Stimulated activated CD8-positive, alpha-beta memory T cell treated with anti-CD3 and anti-CD28 coated beads, Interleukin-2, amount 100 ng/mL, for 1 hour (primary cell): ENCODE results near the gene SALL2.
"Not testable (repeated sequence)": the region's sequence is repeated elsewhere in the genome, so short reads cannot be mapped to it uniquely, and the experiment has no call there.

ENCODE experiments used
- DNase-seq, 2 donors: peaks; one replicate each; pipeline ENCODE4 v3.0.0-alpha.2; 2020; ENCODE audit warnings: low read depth in 2 of 2

SALL2 gene

DNA sequence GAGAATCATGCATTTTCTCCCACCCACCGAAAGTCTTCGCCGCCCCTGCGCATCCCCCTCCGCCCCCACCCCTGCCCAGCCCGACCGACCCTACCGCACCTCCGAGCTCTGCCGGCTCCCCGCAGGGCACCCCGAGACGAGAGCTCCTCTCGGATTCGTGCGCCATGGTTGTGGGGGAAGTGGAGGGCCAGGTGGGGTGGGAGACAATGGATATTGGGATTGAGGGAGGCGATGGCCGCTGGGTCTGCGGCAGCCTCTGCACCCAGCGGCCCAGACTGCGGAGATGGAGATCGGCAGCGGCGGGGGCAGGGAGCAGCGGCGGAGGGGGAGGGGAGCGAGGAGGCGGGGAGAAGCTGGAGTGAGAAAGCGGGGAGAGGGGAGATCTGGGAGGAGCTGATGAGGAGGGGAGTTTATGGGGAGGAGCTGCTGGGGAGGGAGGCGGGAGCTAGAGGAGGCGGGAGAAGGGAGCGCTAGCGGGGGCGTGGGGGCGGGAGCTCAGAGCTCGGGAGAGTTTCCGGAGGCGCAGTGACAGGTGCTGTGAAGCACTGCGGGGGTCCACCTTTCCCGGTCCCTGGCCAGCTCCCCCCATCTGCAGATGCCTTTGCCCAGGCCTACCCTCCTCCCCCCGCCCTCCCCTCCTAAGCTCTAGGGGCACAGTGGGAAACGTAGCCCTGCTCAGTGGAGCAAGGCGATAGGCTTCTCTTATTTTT is at the start of gene SALL2:
SALL2 (minus strand) TSS at position 385 of the 710 bp plus-strand sequence; CDS start at position 166, 219 bp downstream.
- peak; percentile 20 to 47 for DNase-seq

DNA sequence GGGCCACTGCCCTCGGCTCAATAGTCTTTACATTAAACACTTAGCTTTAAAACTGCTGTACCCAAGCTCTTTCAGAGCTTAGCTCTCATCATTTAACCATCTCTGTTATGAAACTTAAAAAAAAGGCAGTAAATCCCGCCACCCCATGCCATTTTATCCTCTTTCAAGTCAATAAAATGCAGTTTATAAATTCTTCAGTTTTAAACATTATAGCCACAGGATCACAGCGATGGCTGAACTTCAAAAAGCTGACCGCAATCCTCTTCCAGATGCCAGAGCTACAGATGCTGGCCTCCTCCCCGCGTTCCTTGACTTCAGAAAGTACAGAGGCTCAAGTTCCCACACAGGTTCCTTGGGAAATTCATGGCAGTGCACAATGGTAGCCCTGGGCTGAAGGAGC is 49.5 kb upstream of the SALL2 start:
- DNase-seq, result no peak

DNA sequence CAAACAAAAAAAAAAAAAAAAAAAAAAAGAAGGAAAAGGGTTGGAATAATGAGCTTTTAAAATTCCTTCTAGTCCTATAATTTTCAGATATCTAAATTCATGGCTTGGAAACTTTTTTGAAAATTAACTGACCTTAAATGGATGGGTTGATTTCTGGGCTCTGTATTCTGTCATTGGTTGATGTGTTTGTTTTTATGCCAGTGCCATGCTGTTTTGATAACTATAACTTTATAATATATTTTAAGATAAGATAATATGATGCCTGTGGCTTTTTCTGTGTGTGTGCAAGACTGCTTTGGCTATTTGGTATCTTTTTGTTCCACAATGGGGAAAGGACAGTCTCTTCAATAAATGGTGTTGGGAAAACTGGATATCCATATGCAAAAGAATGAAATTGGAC is 46.5 kb upstream of the SALL2 start:
- DNase-seq, result no peak

DNA sequence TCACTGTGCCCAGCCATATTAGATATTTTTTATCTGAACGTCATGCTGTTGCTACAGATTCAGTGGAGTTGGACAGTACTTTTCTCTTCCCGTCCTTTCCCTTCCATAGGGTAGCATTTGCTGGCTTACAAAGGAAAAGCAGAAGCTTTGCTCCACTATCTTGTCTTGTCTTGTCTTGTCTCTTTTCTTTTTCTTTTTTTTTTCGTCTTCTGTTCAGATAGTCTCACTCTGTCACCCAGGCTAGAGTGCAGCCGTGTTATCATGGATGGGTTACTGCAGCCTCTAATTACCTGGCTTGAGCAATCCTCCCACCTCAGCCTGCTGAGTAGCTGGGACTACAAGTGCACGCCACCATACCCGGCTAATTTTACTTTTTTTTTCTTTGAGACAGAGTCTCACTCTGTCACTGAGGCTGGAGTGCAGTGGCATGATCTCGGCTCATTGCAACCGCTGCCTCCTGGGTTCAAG is 32.6 kb upstream of the SALL2 start:
- DNase-seq, result no peak

DNA sequence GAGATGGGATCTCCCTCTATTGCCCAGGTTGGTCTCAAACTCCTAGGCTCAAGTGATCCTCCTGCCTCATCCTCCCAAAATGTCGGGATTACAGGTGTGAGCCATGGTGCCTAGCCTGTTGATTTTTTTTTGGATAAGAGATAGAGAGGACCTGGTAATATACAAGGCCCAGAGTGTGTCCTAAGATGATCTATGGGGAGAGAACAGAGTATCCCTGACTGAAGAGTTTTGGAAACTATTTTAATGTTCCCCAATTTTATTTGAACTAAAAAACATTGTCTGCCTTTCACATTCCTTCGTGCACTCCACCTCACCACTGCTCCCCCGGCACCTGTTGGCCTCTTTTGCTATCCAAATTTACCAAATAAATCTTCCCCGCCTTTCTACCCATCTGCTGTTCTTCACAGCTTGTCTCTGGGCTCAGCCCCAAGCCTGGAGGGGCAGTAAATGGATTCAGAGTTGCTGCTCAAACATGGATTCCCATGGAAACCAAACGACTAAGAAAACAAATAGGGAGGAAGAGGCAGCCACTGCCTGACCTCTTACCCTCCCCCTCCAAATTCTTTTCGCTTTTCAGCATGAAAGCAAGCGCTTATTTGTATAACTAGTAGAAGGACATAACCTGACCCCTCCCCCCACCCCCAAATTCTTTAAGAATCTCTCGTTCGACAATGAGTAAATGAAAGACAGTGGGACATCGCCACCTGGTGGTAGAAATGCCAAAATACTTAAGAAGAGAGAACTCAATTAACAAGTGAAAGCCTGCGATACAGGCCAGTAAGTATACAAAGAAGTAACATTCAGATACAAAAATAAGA is 31.1 kb upstream of the SALL2 start:
- DNase-seq, result peak; percentile 49 to 55

DNA sequence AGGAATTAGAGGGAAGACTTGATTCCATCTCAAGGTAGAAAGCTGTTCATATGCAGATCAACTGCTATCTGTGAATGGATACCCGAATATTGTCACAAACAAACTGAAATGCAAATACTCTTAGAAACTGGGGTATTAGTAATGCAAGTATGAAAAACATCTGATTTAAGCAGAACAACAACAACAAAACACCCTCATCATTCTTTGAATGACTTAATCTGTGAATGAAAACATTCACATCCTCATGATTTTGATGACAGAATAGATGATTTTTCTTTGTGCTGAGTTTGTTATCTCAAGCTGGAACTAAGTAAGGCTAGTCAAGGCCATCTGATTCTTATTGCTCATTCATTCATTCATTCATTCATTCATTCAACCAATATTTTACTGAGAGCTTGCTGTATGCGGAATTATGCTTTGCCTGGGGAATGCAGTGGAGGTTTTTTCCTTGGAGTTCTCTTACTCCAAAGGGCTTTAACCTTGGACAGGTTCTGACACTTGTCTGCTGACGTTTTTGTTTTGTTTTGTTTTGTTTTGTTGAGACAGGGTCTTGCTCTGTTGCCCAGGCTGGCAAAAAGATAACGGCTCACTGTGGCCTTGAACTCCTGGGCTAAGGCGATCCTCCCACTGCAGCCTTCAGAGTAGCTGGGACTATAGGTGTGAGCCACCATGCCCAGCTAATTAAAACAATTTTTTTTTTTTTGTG is 30.4 kb upstream of the SALL2 start:
- DNase-seq, result no peak

DNA sequence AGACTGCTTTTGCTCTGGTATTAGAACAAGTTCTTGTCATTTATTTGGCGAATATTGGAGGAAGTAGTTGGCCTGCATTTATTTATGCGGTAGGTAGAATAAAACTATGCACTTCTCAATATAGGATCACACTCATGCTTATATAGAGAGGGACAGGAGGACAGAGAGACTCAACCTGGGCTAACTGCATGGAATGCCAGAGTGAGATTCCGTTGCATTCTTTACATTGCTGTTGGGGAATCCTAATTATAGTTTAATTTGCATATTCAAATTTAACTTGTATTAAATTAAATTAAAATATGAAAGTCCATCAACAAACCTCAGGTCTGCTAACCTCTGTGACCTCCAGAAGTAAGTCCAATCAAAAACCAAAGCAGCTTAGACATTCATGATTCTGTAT is 27.1 kb upstream of the SALL2 start:
- no peak for DNase-seq

DNA sequence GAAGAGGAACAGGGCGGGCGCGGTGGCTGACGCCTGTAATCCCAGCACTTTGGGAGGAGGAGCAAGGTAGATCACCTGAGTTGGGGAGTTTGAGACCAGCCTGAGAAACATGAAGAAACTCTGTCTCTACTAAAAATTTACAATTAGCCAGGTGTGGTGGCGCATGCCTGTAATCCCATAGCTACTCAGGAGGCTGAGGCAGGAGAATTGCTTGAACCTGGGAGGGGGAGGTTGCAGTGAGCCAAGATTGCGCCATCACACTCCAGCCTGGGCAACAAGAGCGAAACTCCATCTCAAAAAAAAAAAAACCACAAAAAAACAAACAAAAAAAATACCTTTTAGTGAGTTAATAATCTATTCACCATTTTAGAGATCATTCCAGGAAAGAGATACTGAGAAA is 18.4 kb upstream of the SALL2 start:
- not testable (repeated sequence) for DNase-seq

DNA sequence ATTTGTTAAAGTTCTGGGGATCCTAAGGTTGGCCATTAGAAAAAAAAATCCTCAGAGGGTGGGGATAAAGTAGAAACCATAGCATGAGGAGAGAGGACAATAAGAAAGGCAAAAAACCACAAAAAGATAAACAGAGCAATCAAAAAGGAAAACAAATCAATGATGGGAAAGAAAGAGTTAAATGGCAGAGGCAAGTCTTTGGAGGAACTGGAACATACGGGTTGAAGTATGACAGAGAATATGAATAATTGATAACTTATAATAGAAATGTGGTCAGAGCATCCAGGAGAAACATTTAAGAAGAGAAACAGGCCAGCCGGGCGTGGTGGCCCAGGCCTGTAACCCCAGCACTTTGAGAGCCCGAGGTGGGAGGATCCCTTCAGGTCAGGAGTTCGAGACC is 17.8 kb upstream of the SALL2 start:
- DNase-seq, result no peak

DNA sequence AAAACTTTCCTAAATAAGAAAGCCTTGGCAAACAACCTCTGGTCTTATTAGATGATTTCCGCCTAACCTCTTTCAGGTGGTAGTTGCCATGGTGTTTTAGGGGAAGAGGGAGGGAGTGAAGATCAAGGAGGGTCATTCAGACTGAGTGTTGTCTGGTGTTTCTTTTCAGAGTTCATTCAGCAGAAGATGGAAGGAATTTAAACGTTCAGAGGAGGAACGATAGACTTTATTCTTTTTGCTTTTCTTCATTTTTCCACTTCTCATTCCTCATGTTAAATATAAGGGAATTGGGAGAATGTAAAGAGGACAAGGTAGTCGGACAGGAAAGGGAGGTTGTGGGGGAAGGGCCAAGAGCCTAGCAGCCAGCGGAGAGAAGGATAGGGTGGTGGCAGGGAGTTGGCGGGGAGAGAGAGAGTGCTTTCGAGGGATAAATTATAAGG is 17.4 kb upstream of the SALL2 start:
- no peak for DNase-seq

DNA sequence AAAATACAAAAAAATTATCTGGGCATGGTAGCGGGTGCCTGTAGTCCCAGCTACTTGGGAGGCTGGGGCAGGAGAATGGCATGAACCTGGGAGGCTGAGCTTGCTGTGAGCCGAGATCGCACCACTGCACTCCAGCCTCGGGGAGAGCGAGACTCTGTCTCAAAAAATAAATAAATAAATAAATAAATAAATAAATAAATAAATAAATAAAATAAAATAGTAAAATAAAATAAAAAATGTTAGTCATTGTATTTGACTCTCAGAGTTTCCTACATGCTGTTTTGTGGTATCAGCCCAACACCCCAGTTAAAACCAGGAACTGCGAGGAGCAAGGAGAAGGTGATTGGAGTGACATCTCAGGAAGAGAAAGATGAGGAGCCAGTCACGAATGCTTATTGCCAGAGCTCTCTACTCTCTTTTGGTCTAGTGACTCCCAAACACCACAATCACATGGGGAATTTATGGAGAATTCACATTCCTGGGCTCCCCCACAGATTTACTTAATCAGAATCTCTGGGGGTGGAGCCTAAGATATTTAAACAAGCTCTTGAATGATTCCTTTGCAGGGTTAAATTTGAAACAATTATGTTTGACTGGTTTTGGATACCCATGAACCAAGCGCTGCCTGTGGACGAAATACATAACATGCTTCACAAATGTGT is 15.4 kb upstream of the SALL2 start:
- no peak for DNase-seq

DNA sequence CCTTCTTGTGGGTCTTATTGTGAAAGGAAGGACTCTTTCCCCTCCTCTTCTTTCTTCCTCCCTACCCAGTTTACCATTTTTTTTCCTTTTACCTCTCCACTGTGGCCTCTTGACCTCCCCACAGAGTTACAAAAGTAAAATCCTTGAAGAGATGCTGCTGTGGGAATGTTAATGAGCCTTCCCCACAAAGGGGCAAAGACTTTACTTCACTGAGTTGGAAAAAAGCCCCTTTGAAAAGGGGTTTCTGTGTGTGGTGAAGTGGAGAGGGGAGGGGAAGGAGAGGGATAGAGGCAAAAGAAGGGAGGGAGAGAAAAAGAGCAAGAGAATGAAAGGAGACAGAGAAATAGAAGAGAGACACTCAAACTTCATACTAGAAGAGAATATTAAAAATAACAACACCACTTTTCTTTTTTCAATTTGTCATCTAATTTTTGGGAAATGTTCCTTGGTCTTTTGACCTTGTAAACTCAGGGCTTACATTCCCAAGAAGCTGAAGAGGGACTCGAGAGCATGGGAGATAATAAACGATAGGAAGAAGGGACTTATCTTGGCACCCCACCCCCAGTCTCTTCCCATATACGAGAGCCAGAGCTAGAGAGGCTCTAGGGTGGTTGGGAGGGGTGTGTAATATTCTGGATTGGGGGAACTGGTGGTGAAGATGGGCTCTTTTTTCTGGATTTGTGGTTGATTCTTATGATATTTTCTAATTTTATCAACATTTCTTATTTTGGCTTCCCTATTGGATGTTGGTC is 13.2 kb upstream of the SALL2 start:
- DNase-seq, result no peak

DNA sequence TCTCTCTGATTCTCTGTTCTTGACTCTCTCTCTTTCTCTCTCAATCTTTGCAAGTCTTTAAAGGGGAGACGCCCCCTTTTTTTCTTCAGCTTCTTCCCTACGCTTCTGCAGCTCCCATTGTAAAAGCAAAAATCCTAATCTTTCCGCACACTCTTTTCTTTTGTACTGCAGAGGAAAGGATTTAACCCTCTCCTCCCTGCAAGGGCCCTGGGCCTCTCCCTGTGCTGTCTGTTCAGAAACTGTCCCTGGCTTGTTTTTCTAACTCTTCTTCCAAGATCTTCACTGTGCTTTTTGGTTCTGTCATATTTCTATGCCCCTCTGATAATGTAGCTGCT is 10.9 kb upstream of the SALL2 start:
- no peak for DNase-seq

DNA sequence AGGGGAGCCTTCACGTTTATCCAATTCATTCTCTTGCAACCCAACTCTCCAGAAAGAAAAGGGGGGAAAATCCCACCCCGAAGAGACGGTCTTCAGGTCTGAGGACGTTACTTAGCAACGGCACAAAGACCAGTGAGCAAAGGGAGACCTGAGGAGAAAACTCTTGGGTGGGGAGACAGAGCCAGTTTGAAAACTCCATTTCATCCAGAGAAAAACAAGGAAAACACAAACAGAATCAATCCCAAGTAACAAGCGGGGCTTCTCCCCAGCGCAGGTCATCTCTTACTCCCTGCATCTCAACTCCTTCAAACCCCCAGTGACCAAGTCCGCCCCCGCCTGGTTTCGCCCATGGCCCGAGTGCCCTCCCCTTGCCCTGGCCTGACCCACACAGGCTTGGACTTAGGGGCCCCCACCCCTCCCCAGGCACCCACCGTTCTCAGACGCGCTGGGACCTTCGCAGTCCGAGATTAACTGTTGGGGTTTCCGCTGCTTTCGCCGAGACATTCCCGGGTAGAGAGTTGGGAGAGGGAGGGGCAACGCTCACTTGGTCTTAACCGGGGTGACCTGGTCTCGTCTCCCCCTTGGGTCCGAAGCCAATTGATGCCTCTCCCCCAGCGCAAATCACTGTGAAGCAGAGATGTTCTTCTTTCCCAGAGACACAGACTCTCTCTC is 10.4 kb upstream of the SALL2 start:
- no peak for DNase-seq

DNA sequence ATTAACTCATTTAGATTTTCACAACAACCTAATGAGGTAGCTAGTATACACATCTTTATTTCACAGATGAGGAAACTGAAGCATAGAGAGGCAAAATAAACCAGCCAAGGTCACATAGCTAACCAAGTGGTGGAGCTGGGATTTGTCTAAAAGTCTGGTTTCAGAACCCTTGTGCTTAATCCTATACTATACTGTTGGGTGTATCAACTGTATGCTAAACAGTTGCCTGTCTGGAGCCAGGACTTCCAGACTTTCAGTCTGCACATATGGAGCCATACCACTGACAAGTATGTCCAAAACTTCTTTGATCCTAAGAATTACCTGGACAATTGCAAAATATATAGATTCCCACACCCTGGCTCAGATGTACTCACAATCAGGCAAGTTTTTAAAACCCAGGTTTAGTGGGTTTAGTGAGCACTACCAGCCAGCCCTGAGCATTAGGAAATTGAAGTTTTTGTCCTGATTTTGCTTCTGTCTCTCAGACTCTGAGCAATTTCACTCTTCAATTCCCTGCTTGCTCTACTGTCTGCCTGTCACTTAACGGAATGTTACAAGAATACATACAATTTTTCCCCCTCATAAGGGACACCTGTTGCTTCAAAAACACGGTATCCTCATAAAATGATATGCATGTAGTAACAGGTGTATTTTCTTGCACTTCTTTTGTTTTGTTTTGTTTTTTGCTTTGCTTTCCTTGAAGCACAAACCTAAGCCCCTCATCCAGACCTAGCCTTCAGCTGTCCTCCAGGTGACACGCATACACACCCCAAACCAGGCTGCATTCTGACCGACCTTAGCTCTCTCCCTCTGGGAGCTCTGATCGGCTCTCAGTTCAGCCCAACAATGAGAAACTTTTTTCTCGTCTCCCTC is 9.6 kb upstream of the SALL2 start:
- DNase-seq, result no peak

DNA sequence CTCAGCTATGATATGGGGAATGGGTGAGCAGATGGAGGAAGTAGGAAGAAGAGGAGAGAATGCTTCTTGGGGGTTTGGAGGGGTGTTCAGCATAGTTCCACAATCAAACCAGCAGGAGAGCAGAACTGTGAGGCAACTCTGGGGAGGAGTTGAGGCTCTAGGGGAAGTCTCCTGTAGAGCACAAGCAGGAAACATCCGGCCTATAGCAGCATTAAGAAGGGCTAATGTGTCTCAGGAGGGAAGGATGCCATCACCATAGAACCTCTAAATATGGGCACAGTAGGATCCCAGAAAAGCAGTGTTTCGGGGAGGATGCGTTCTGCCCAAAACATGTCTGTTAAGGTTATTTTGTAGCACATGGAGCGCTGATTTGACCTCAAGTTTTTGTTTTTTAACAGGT is 8.4 kb upstream of the SALL2 start:
- no peak for DNase-seq

DNA sequence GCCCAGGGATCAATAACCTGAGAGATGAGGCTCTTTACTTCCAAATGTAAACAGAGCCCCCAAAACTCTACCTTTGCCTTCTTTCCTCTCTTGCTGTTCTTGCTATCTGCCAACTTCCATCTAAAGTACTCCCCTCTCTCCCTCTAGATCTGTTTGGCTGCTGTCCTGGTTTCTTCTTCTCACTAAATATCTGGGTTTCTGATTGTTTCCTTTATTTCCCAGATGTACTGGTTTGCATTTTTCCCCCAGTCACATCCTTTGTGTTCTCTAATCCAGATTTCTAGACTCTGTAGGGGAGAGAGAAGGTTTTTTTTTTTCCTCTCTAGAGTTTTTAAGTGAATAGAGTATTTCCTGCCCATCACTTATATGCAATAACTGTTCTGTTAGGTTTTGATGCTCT is 7.1 kb upstream of the SALL2 start:
- DNase-seq, result no peak

DNA sequence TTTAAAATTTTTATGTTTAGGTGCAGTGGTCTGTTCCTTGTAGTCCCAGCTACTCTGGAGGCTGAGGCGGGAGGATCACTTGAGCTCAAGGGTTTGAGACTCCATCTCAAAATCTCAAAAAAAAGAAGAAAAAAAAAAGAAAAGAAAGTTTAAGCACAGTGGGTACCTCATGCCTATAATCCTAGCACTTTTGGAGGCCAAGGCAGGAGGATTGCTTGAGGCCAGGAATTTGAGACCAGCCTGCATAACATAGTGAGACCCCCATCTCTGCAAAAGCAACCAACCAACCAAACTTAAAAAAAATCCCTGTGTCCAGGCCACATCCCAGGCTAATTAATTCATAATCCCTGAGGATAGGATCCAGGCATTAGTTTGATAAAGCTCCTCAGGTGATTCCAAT is 3.4 kb upstream of the SALL2 start:
- no peak for DNase-seq

DNA sequence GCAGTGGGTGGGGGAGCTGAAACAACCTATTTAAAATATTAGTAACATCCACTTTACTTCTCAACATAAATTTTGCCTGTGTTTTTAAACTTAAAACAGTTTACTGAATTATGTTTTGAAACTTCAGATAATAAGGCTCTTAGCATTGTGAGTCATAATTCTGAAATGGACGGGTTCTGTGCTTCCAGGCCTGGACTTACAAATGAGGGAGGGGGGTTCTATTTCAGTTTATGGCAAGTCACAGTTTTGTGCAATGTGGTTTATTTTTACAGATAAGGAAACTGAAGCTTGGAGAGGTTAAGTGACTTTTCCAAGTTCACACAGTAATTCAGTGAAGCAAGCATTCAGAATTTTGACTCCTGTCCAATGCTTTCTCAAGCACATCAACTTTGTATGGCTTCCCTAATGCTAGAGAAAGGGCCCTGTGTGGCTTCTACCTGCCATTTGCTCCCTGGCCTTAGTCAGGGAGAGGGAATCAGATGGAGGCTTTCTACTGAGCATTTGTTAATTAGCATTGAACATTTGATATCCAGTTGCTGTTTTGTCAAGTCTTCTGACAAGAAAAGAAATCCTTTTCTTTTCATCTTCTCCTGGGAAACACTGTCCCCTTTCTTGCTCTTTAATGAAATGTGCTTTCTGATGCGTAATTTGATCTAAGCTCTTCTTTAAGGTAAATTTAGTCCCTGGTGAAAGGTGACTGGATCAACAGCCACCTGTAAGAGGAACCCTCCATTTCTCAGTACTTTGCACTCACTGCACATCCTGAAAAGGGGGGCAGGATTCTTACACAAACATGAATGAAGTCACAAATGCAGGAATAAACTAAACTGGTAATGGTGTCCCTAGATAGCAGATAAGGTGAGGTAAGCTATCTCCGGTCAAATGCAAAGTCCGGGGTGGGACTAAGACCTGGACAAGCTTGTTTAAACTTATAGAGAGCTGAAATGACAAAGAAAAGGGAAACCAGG is 2.5 kb upstream of the SALL2 start:
- DNase-seq, result no peak
